Endothelial cell (in vitro differentiated cells): ENCODE results near the gene MED1. TPM values are rescaled to one million over a fixed set of nuclear protein-coding genes. Genes with fewer than 3 reads are reported as not detected.

Source experiments
- DNase-seq: peaks from one replicate; pipeline ENCODE4 v3.0.0; 2021; ENCODE audit warnings: low spot score
- H3K27ac Mint-ChIP-seq: one replicate; pipeline ENCODE4 v1.8.0; 2021; ENCODE audit warnings: mixed read lengths, inconsistent platforms; ENCODE audit not compliant: unreplicated experiment
- H3K27me3 Mint-ChIP-seq: one replicate; pipeline ENCODE4 v1.8.0; 2021; ENCODE audit warnings: mild to moderate bottlenecking, moderate library complexity, mixed read lengths, inconsistent platforms; ENCODE audit not compliant: unreplicated experiment
- H3K36me3 Mint-ChIP-seq: one replicate; pipeline ENCODE4 v1.8.0; 2021; ENCODE audit warnings: mild to moderate bottlenecking, low read depth, mixed read lengths, inconsistent platforms; ENCODE audit not compliant: unreplicated experiment
- H3K4me1 Mint-ChIP-seq: one replicate; pipeline ENCODE4 v1.8.0; 2021; ENCODE audit warnings: mild to moderate bottlenecking, mixed read lengths, inconsistent platforms; ENCODE audit not compliant: unreplicated experiment
- H3K4me3 Mint-ChIP-seq: one replicate; pipeline ENCODE4 v1.8.0; 2021; ENCODE audit warnings: mild to moderate bottlenecking, mixed read lengths, inconsistent platforms; ENCODE audit not compliant: unreplicated experiment
- H3K9me3 Mint-ChIP-seq: one replicate; pipeline ENCODE4 v1.8.0; 2021; ENCODE audit warnings: mixed read lengths, inconsistent platforms; ENCODE audit not compliant: unreplicated experiment
- CTCF ChIP-seq: fragments of 200-600 bp; sonication (generic); IDR thresholded peaks from one replicate; pipeline ENCODE4 v1.5.0; 2021; ENCODE audit warnings: antibody characterized with exemption; ENCODE audit not compliant: unreplicated experiment
- total RNA-seq: library from RNA; stranded (reverse); fragmentation: NEBNext Ultra II Directional; extraction: Animal tissue kit (Norgen Biotek cat#: 25700); gene quantifications from one replicate; pipeline ENCODE4 v1.2.1, GENCODE V29; 2021; ENCODE audit not compliant: unreplicated experiment

The MED1 gene
- total RNA-seq, 1 donor from 2014 or later, result 45.8 TPM

GRCh38 chr17:39410279-39410678 lies 40.8 kb downstream of the MED1 start:
- Mint-ChIP-seq H3K27me3 (peaks cover 5% of the 10 kb centered on the region), H3K4me1 (no peaks in the 10 kb centered on the region), H3K36me3 (peaks cover 33% of the 10 kb centered on the region), H3K27ac (no peak overlapping the region), H3K4me3 (no peak overlapping the region), H3K9me3 (no peaks in the 10 kb centered on the region)
- DNase-seq, result no peak
- TF ChIP-seq CTCF, result no peak

DNA sequence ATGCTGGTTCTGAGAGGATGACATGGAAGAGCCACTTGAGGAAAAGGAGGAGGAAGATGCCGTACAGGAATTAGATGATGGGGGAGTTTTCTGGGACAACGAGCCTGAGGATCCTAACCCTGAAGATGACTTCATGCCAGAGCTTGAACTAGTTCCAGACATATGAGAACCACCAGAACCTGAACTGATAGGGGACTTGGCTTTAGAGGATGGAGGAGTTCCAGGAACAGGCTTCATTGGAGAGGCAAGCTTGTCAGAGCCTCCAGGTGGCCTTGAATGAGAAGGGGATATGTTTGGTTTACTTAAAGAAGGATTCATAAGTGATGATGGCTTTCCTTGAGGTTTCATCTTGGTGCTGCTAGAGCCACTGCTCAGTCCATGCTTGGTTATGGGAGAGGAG lies 42.7 kb downstream of the MED1 start:
- Mint-ChIP-seq H3K27me3 (no peaks in the 10 kb centered on the region), H3K4me3 (no peak overlapping the region), H3K4me1 (no peaks in the 10 kb centered on the region), H3K9me3 (no peaks in the 10 kb centered on the region), H3K36me3 (peaks cover 26% of the 10 kb centered on the region), H3K27ac (no peak overlapping the region)
- TF ChIP-seq CTCF, result no peak
- no peak for DNase-seq

- TF ChIP-seq CTCF, result no peak
- Mint-ChIP-seq H3K4me3 (no peak overlapping the region), H3K4me1 (peaks cover 2% of the 10 kb centered on the region), H3K9me3 (no peaks in the 10 kb centered on the region), H3K36me3 (peaks cover 26% of the 10 kb centered on the region), H3K27me3 (peaks cover 4% of the 10 kb centered on the region), H3K27ac (no peak overlapping the region)
- no peak for DNase-seq
Measured at GRCh38 chr17:39406951-39407350, 44.1 kb downstream of the MED1 start.

GRCh38 chr17:39405436-39405835 lies 45.6 kb downstream of the MED1 start:
- peaks cover 6% of the 10 kb centered on the region for H3K4me1 Mint-ChIP-seq
- no peaks in the 10 kb centered on the region for H3K9me3 Mint-ChIP-seq
- H3K4me3 Mint-ChIP-seq, result no peak overlapping the region
- no peak overlapping the region for H3K27ac Mint-ChIP-seq
- TF ChIP-seq CTCF, result no peak
- H3K36me3 Mint-ChIP-seq, result peaks cover 27% of the 10 kb centered on the region
- no peak for DNase-seq
- peaks cover 9% of the 10 kb centered on the region for H3K27me3 Mint-ChIP-seq

DNA sequence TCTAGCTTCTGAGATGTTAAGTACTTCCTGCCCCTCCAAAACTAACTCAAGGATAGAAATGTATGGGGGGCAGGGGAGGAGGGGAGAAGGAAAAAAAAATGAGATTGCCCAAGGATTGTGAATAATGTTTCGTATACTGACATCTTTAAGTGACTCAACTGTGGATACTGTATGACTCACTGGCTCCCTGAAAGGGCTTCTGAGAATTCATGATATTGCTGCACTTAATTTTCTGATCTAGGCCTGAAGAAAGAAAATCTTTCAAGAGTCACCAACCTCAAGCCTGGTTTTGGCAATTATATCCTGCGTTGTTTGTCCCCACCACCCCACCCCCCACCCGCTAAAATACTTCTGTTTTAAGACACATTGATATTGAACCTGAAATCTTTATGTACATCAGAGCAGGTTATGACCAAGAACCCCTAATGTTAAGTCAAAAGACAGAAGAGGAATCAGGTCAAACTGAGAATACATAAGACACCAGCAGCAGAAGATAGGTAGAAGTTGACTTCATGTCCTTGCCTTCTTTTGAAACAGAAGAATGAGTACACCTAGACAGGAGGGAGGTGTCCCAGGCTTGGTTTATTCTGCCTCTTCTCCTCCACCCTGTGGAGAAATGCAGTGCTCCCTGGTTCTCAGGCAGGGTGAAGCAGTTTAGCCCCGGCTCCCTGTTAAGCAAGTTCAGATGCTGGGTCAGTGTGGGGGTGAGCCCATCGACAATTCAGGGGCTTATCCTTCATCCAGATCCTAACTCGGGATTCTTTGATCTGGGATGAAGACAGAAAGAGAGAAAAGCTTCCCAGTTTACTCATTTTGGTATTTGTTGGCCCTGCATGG lies 46.3 kb downstream of the MED1 start:
- Mint-ChIP-seq H3K4me1 (peaks cover 9% of the 10 kb centered on the region), H3K36me3 (peaks cover 22% of the 10 kb centered on the region), H3K27me3 (peaks cover 10% of the 10 kb centered on the region), H3K9me3 (no peaks in the 10 kb centered on the region), H3K27ac (no peak overlapping the region), H3K4me3 (no peak overlapping the region)
- TF ChIP-seq CTCF, result no peak
- no peak for DNase-seq
